ENCODE results near the gene ITGA2. TPM values are rescaled to one million over a fixed set of nuclear protein-coding genes. Genes with fewer than 3 reads are reported as not detected.

ITGA2 gene
- total RNA-seq, 2 donors from 2014 or later: 18.3 to 19.7 TPM

- H3K4me3 ChIP-seq: no peak overlapping the region
- no peaks in the 10 kb centered on the region for H3K4me1 ChIP-seq
- no peak for DNase-seq
- intact Hi-C loops (cut with DNase I): no loop called here
- H3K36me3 ChIP-seq: no peaks in the 10 kb centered on the region
- no peak overlapping the region for H3K9ac ChIP-seq (ENCODE audit: low read depth in 2 of 2, low read length in 2 of 2)
- no peaks in the 10 kb centered on the region for H3K27me3 ChIP-seq
- no peaks in the 10 kb centered on the region for H3K9me3 ChIP-seq
- no peak for TF ChIP-seq CTCF (IDR thresholded peaks at IDR 0.05)
- H3K27ac ChIP-seq: no peak overlapping the region
These were observed 129.7 kb downstream of the ITGA2 start for GRCh38 chr5:53118879-53119278.

- Histone ChIP-seq H3K4me1 (no peaks in the 10 kb centered on the region), H3K36me3 (no peaks in the 10 kb centered on the region), H3K9me3 (no peaks in the 10 kb centered on the region), H3K27me3 (no peaks in the 10 kb centered on the region), H3K27ac (no peak overlapping the region), H3K9ac (ENCODE audit: low read depth in 2 of 2, low read length in 2 of 2) (no peak overlapping the region), H3K4me3 (no peak overlapping the region)
- no peak for TF ChIP-seq CTCF (IDR thresholded peaks at IDR 0.05)
- intact Hi-C loops (cut with DNase I): no loop called here
- no peak for DNase-seq
These were observed 131.0 kb downstream of the ITGA2 start for GRCh38 chr5:53120165-53120564.

GRCh38 chr5:53123702-53124101 lies 134.6 kb downstream of the ITGA2 start:
- no peak overlapping the region for H3K27ac ChIP-seq
- no peaks in the 10 kb centered on the region for H3K4me1 ChIP-seq
- intact Hi-C loops (cut with DNase I): no loop called here
- no peaks in the 10 kb centered on the region for H3K9me3 ChIP-seq
- H3K27me3 ChIP-seq: no peaks in the 10 kb centered on the region
- H3K36me3 ChIP-seq: no peaks in the 10 kb centered on the region
- no peak for DNase-seq
- H3K9ac ChIP-seq (ENCODE audit: low read depth in 2 of 2, low read length in 2 of 2): no peak overlapping the region
- H3K4me3 ChIP-seq: no peak overlapping the region
- TF ChIP-seq CTCF (IDR thresholded peaks at IDR 0.05): no peak

- intact Hi-C loops (cut with DNase I): no loop called here
- no peaks in the 10 kb centered on the region for H3K36me3 ChIP-seq
- no peak for TF ChIP-seq CTCF (IDR thresholded peaks at IDR 0.05)
These were observed 137.4 kb downstream of the ITGA2 start for GRCh38 chr5:53126521-53126920.

GRCh38 chr5:53127107-53127506 lies 138.0 kb downstream of the ITGA2 start:
- TF ChIP-seq CTCF (IDR thresholded peaks at IDR 0.05): no peak
- intact Hi-C loops (cut with DNase I): no loop called here
- no peaks in the 10 kb centered on the region for H3K27me3 ChIP-seq
- H3K9ac ChIP-seq (ENCODE audit: low read depth in 2 of 2, low read length in 2 of 2): no peak overlapping the region
- no peak overlapping the region for H3K4me3 ChIP-seq
- DNase-seq: no peak
- H3K36me3 ChIP-seq: no peaks in the 10 kb centered on the region
- no peaks in the 10 kb centered on the region for H3K9me3 ChIP-seq
- H3K27ac ChIP-seq: no peak overlapping the region
- no peaks in the 10 kb centered on the region for H3K4me1 ChIP-seq

More at GRCh38 chr5:53126521-53126920, 137.4 kb downstream of the ITGA2 start:
- Histone ChIP-seq H3K4me3 (no peak overlapping the region), H3K9me3 (no peaks in the 10 kb centered on the region), H3K27me3 (no peaks in the 10 kb centered on the region), H3K9ac (ENCODE audit: low read depth in 2 of 2, low read length in 2 of 2) (no peak overlapping the region), H3K4me1 (no peaks in the 10 kb centered on the region), H3K27ac (no peak overlapping the region)
- no peak for DNase-seq

- Histone ChIP-seq H3K9ac (ENCODE audit: low read depth in 2 of 2, low read length in 2 of 2) (no peak overlapping the region), H3K4me1 (no peaks in the 10 kb centered on the region), H3K27me3 (no peaks in the 10 kb centered on the region), H3K4me3 (no peak overlapping the region), H3K9me3 (no peaks in the 10 kb centered on the region), H3K36me3 (no peaks in the 10 kb centered on the region), H3K27ac (no peak overlapping the region)
- DNase-seq: no peak
- intact Hi-C loops (cut with DNase I): no loop called here
- no peak for TF ChIP-seq CTCF (IDR thresholded peaks at IDR 0.05)
These were observed 139.3 kb downstream of the ITGA2 start for GRCh38 chr5:53128481-53128880.

All from colonic mucosa (tissue), 4 donors.